ENCODE data around the gene MRPS31. TPM values are rescaled to one million over a fixed set of nuclear protein-coding genes. Genes with fewer than 3 reads are reported as not detected.

MRPS31 gene
- polyA plus RNA-seq, 1 of the 3 experiments (the other 2 are of a cell fraction) = 13.3 TPM

DNA sequence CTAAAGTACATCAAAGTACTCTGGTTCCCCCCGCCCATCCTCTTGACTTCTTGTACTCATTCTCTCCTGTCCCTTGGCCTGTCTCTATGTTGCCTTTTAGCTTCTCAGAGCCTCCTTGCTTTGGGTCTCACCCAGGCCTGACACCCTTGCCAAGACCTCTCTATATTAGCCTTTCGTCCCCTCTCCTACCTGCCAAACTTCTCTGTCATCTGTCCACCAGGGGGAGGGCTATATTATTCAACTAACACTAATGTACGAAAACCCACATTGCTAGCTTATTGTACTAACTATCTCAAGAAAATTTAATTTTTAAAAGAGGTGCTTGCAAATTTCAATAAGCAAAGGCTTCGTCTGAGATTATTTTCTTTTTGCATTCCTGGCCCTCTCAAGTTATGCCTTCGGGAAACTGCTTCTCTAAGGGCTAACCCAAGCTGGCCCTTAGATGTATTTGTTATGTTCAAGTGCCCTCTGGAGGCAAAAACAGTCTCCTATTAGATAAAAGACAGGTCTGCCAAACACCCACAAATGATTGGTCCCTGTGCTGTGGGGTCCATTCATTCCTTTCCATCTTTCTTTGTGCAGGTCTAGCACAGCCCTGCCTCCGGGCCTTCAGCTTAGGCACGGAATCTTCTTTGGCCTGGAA is 6.3 kb upstream of the MRPS31 start:
- Histone ChIP-seq H3K27me3 (ENCODE audit: insufficient read depth) (no peaks in the 10 kb centered on the region), H4K20me1 (ENCODE audit: insufficient read depth) (no peaks in the 10 kb centered on the region), H3K36me3 (replicated peaks in 1 of 2; ENCODE audit: control insufficient read depth in 1 of 2, insufficient read depth in 2 of 2, low read length in 1 of 2) (no peaks in the 10 kb centered on the region), H3K27ac (ENCODE audit: low read depth in 2 of 2, low read length in 1 of 2) (peak overlapping the region; percentile 40 to 63; a peak in 3 of 4 replicates), H3K4me1 (ENCODE audit: control insufficient read depth in 1 of 2, insufficient read depth in 2 of 2, low read depth in 1 of 2, low read length in 1 of 2) (peaks cover 3 to 8% of the 10 kb centered on the region in 2 experiments; a peak in 1 of 4 replicates), H3K79me2 (ENCODE audit: insufficient read depth) (no peaks in the 10 kb centered on the region), H3K9me2 (no peaks in the 10 kb centered on the region), H3K9ac (no peak overlapping the region), H3F3A (replicated peaks; ENCODE audit: insufficient read depth) (peaks cover 15% of the 10 kb centered on the region), H2AFZ (ENCODE audit: low read depth) (peak overlapping the region; percentile 94), H3K4me2 (peak overlapping the region; percentile 61), H3K4me3 (ENCODE audit: low read depth in 2 of 2, low read length in 1 of 2) (peak overlapping the region; percentile 24 to 48), H3K9me3 (no peaks in the 10 kb centered on the region)
- CTCF ChIA-PET = interaction anchor here (0.7 to 7.2 kb wide), 43 partner anchors 9 to 1675 kb away, joined by 3 to 60 read pairs (median 4); partner anchors contain the start of gene SLC25A15
- 30% methylated on average over 7 of the region's 7 CpGs for WGBS (ENCODE audit: low lambda C conversion rate)
- peak; percentile 60 for DNase-seq
- POLR2A ChIA-PET = interaction anchor here (0.8 to 1.0 kb wide), 2 partner anchors 12 to 145 kb away, joined by 3 read pairs; partner anchors contain the start of gene SLC25A15
- TF ChIP-seq MEF2A (IDR thresholded peaks at IDR 0.05; ENCODE audit: borderline replicate concordance, low read depth) (no peak), FOXJ3 (CRISPR knock-in tag; IDR thresholded peaks at IDR 0.05) (no peak), RAD21 (IDR thresholded peaks at IDR 0.05; ENCODE audit: low read length) (peak; percentile 71), SMC3 (IDR thresholded peaks at IDR 0.05; ENCODE audit: low read depth, low read length) (peak; percentile 44)
- TF ChIP-seq, protein P1, sequence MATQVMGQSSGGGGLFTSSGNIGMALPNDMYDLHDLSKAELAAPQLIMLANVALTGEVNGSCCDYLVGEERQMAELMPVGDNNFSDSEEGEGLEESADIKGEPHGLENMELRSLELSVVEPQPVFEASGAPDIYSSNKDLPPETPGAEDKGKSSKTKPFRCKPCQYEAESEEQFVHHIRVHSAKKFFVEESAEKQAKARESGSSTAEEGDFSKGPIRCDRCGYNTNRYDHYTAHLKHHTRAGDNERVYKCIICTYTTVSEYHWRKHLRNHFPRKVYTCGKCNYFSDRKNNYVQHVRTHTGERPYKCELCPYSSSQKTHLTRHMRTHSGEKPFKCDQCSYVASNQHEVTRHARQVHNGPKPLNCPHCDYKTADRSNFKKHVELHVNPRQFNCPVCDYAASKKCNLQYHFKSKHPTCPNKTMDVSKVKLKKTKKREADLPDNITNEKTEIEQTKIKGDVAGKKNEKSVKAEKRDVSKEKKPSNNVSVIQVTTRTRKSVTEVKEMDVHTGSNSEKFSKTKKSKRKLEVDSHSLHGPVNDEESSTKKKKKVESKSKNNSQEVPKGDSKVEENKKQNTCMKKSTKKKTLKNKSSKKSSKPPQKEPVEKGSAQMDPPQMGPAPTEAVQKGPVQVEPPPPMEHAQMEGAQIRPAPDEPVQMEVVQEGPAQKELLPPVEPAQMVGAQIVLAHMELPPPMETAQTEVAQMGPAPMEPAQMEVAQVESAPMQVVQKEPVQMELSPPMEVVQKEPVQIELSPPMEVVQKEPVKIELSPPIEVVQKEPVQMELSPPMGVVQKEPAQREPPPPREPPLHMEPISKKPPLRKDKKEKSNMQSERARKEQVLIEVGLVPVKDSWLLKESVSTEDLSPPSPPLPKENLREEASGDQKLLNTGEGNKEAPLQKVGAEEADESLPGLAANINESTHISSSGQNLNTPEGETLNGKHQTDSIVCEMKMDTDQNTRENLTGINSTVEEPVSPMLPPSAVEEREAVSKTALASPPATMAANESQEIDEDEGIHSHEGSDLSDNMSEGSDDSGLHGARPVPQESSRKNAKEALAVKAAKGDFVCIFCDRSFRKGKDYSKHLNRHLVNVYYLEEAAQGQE (IDR thresholded peaks at IDR 0.05; ENCODE audit: low read depth, low read length) = no peak
- TF ChIP-seq, protein P2, sequence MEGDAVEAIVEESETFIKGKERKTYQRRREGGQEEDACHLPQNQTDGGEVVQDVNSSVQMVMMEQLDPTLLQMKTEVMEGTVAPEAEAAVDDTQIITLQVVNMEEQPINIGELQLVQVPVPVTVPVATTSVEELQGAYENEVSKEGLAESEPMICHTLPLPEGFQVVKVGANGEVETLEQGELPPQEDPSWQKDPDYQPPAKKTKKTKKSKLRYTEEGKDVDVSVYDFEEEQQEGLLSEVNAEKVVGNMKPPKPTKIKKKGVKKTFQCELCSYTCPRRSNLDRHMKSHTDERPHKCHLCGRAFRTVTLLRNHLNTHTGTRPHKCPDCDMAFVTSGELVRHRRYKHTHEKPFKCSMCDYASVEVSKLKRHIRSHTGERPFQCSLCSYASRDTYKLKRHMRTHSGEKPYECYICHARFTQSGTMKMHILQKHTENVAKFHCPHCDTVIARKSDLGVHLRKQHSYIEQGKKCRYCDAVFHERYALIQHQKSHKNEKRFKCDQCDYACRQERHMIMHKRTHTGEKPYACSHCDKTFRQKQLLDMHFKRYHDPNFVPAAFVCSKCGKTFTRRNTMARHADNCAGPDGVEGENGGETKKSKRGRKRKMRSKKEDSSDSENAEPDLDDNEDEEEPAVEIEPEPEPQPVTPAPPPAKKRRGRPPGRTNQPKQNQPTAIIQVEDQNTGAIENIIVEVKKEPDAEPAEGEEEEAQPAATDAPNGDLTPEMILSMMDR (IDR thresholded peaks at IDR 0.05) = peak; percentile 82

DNA sequence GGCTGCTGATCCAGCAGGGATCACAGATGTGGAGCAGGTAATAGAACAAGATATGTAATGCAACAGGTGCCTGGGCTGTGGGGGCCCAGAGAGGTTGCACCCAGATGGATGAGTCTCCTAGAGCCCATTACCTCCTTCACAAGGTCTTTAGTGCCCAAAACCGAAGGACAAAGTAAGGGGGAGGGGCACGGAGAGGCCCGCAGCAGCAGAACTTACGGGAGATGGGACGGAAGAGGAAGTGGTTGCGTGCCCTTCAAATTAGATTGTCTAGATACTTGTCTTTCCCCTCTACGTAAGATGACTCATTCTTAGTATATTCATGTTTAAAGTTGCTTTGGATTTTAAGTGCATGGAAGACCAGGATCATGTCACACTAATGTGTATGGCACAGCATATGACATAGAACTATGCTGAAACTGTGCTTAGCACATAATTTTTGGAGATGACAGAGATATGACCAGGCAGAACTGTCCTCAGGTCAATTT is 5.7 kb upstream of the MRPS31 start:
- Histone ChIP-seq H3K4me3 (ENCODE audit: low read depth in 2 of 2, low read length in 1 of 2) (peak overlapping the region in 1 of 2 experiments; percentile 48; a peak in 2 of 4 replicates), H3K4me2 (peak overlapping the region; percentile 61), H3K9me2 (no peaks in the 10 kb centered on the region), H3K4me1 (ENCODE audit: control insufficient read depth in 1 of 2, insufficient read depth in 2 of 2, low read depth in 1 of 2, low read length in 1 of 2) (peaks cover 3 to 8% of the 10 kb centered on the region in 2 experiments; a peak in 1 of 4 replicates), H3F3A (replicated peaks; ENCODE audit: insufficient read depth) (peaks cover 15% of the 10 kb centered on the region), H4K20me1 (ENCODE audit: insufficient read depth) (no peaks in the 10 kb centered on the region), H3K79me2 (ENCODE audit: insufficient read depth) (no peaks in the 10 kb centered on the region), H3K9me3 (no peaks in the 10 kb centered on the region), H3K9ac (no peak overlapping the region), H3K27me3 (ENCODE audit: insufficient read depth) (no peaks in the 10 kb centered on the region), H2AFZ (ENCODE audit: low read depth) (peak overlapping the region; percentile 94), H3K27ac (ENCODE audit: low read depth in 2 of 2, low read length in 1 of 2) (peak overlapping the region in 1 of 2 experiments; percentile 63; a peak in 2 of 4 replicates), H3K36me3 (replicated peaks in 1 of 2; ENCODE audit: control insufficient read depth in 1 of 2, insufficient read depth in 2 of 2, low read length in 1 of 2) (no peaks in the 10 kb centered on the region)
- ChIA-PET CTCF (interaction anchor here (0.7 to 7.2 kb wide), 35 partner anchors 8 to 1121 kb away, joined by 3 to 60 read pairs (median 4); no protein-coding TSS in a partner anchor), POLR2A (interaction anchor here (0.8 to 1.0 kb wide), 2 partner anchors 13 to 145 kb away, joined by 3 read pairs; partner anchors contain the start of gene SLC25A15)
- 1% methylated on average over 7 of the region's 7 CpGs for WGBS (ENCODE audit: low lambda C conversion rate)
- peak; percentile 32 for TF ChIP-seq ELF1 (IDR thresholded peaks at IDR 0.05)
- peak; percentile 26; the same call in 1 of the 2 replicates for TF ChIP-seq TCF12 (IDR thresholded peaks at IDR 0.05)
- TF ChIP-seq JUND (IDR thresholded peaks at IDR 0.05) = peak; percentile 38
- TF ChIP-seq, protein P3, sequence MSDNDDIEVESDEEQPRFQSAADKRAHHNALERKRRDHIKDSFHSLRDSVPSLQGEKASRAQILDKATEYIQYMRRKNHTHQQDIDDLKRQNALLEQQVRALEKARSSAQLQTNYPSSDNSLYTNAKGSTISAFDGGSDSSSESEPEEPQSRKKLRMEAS (IDR thresholded peaks at IDR 0.05; ENCODE audit: low read depth) = peak; percentile 40; the same call in 1 of the 2 replicates
- peak; percentile 69 for TF ChIP-seq GABPA (IDR thresholded peaks at IDR 0.05; ENCODE audit: low read depth)
- TF ChIP-seq, protein P4, sequence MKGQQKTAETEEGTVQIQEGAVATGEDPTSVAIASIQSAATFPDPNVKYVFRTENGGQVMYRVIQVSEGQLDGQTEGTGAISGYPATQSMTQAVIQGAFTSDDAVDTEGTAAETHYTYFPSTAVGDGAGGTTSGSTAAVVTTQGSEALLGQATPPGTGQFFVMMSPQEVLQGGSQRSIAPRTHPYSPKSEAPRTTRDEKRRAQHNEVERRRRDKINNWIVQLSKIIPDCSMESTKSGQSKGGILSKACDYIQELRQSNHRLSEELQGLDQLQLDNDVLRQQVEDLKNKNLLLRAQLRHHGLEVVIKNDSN (IDR thresholded peaks at IDR 0.05; ENCODE audit: borderline replicate concordance, low read depth) = no peak
- peak; percentile 55 for TF ChIP-seq FOSL2 (IDR thresholded peaks at IDR 0.05; ENCODE audit: borderline replicate concordance, low read depth)
- TF ChIP-seq TAF1 (IDR thresholded peaks at IDR 0.05; ENCODE audit: borderline replicate concordance, low read depth, low read length) = no peak
- TF ChIP-seq, protein P2 (IDR thresholded peaks at IDR 0.05) = no peak
- no peak for DNase-seq
